VCaP (cell line): ENCODE data around the gene LHB.
"Not testable (repeated sequence)": the region's sequence is repeated elsewhere in the genome, so short reads cannot be mapped to it uniquely, and the experiment has no call there.

Experiments
- H3K27ac ChIP-seq: fragments of 450-650 bp; 2 replicates; pipeline ENCODE4 v1.5.1; 2017
- TF ChIP-seq, protein P1 (sequence below): fragments of 450-650 bp; conservative IDR thresholded peaks from 2 replicates; pipeline ENCODE4 v1.5.1; 2017; ENCODE audit warnings: mild to moderate bottlenecking, moderate library complexity

LHB gene

GRCh38 chr19:49058562-49058961 is 41.7 kb upstream of the LHB start:
- H3K27ac ChIP-seq = no peak overlapping the region
- TF ChIP-seq, protein P1, sequence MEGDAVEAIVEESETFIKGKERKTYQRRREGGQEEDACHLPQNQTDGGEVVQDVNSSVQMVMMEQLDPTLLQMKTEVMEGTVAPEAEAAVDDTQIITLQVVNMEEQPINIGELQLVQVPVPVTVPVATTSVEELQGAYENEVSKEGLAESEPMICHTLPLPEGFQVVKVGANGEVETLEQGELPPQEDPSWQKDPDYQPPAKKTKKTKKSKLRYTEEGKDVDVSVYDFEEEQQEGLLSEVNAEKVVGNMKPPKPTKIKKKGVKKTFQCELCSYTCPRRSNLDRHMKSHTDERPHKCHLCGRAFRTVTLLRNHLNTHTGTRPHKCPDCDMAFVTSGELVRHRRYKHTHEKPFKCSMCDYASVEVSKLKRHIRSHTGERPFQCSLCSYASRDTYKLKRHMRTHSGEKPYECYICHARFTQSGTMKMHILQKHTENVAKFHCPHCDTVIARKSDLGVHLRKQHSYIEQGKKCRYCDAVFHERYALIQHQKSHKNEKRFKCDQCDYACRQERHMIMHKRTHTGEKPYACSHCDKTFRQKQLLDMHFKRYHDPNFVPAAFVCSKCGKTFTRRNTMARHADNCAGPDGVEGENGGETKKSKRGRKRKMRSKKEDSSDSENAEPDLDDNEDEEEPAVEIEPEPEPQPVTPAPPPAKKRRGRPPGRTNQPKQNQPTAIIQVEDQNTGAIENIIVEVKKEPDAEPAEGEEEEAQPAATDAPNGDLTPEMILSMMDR = no peak

DNA sequence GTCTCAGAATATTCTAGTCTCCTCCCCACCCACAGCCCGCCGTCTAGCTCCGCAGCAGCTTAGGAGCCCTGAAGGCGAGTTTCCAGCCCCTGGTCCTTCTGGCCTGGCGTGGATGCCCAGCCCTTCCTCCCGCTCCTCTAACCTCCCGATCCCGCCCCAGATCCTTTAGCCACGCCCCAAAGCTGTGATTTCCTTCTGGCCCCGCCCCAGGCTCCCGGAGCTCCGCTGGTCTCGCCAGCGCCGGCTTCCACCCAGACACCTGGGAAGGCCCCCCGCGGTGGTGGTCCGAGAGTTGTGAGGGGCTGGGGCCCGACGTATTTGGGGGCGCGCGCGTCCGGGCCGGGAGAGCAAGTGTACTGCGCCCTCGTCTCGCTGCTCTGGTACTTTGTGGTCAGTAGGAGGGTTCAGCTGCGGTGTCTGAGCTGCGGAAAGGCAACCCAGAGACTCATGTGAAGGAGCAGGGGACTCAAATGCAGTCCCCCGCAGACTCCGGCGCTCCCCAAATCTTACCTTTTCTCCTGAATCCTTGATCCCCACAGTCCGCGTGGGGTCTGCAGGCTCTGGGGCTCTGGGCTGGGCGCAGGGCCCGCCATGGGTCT is 40.8 kb upstream of the LHB start, which contains the start of gene CGB7:
TSS of gene CGB7 (minus strand) at position 114 of the 599 bp plus-strand sequence. CDS start 2,374 bp downstream, outside the sequence.
- TF ChIP-seq, protein P1 = no peak
- no peak within 1 kb of the TSS; the same call in 1 of the 2 replicates for H3K27ac ChIP-seq

- not testable (repeated sequence) for H3K27ac ChIP-seq
Observed at GRCh38 chr19:49056902-49057596, 40.2 kb upstream of the LHB start.

DNA sequence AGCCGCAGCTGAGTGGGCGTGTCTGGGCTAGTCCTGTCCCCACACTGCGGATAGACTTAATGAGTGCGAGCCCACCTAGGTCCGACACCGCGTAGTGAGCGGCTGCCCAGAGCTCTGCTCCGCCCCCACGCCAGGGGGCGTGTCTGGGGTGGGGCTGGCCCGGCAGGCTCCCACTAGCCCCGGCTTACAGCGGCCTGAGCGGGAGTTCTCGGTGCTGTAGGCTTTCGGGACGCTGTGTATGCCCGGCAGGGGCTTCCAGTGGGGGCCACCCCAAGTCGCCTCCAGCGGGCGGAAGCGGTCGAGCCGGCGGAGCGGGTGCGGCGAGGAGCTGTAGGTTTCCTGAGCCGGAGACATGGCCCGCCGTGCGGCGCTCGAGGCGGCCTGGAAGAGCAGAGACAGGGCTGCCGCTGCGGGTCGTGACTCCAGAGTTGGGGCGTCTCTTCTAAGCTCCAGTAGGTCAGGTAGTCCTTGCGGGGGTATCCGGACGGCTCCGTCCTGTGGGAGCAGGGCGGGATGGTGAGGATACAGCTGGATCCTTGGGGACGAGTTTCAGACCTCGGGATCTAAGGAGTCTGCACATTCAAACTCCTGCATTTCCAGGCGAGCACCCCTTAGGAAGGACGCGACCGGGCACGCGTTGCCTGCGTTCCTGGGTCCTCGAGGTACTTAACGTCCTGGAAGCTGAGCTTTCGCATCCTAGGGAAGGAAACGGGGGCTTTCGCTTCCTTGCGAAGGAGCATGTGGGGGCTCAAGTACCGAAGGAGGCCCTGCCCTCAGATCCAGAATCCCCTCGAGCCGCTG is 39.4 kb upstream of the LHB start:
- TF ChIP-seq, protein P1 = peak; percentile 31
- H3K27ac ChIP-seq = peak overlapping the region; percentile 47; the same call in 1 of the 2 replicates

- not testable (repeated sequence) for H3K27ac ChIP-seq
Observed at GRCh38 chr19:49050376-49051033, 33.6 kb upstream of the LHB start.

DNA sequence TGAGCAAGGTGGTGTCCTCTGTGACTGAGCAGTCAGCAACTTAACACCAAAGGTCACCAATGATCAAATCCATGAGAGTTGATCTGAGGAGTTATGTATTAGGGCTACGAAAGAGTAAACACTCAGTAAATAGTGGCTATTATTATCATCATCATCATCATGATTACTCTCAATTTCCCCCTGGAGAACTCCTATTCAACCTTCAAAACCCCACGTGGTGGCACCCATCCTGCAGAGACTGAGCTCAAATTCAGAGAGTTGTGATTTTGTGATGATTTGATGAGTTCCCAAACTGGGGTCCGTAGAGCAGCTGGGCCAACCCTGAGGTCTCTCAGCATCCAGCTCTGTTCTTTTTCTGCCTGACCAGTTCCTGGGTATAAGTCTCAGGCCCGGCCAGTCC is 32.9 kb upstream of the LHB start:
- H3K27ac ChIP-seq = not testable (repeated sequence)

- not testable (repeated sequence) for H3K27ac ChIP-seq
Observed at GRCh38 chr19:49049011-49049410, 32.1 kb upstream of the LHB start, which contains the start of gene CGB8. TSS of gene CGB8 (minus strand) at chr19:49049111. CDS start at chr19:49048739, 372 bp downstream.

DNA sequence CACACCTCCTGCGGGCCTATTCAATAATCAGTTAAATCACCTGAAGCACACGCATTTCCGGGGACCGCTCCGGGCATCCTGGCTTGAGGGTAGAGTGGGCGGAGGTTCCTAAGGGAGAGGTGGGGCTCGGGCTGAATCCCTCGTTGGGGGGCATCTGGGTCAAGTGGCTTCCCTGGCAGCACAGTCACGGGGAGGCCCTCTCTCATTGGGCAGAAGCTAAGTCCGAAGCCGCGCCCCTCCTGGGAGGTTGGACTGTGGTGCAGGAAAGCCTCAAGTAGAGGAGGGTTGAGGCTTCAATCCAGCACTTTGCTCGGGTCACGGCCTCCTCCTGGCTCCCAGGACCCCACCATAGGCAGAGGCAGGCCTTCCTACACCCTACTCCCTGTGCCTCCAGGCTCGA is 26.7 kb upstream of the LHB start, which contains the start of gene CGB5:
TSS of gene CGB5 (plus strand) at position 301 of the 400 bp plus-strand sequence. CDS start 362 bp downstream, outside the sequence.
- not testable (repeated sequence) for H3K27ac ChIP-seq

DNA sequence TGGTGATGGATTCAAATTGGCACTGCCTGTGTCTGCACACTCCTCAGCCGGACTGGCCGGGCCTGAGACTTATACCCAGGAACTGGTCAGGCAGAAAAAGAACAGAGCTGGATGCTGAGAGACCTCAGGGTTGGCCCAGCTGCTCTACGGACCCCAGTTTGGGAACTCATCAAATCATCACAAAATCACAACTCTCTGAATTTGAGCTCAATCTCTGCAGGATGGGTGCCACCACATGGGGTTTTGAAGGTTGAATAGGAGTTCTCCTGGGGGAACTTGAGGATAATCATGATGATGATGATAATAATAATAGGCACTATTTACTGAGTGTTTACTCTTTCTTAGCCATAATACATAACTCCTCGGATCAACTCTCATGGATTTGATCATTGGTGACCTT is 25.8 kb upstream of the LHB start:
- H3K27ac ChIP-seq = not testable (repeated sequence)

- H3K27ac ChIP-seq = no peak overlapping the region
- TF ChIP-seq, protein P1 = no peak
Observed at GRCh38 chr19:49042177-49042576, 25.3 kb upstream of the LHB start.

- not testable (repeated sequence) for H3K27ac ChIP-seq
Observed at GRCh38 chr19:49039736-49040135, 22.8 kb upstream of the LHB start.

GRCh38 chr19:49038557-49039276 is 21.8 kb upstream of the LHB start:
- not testable (repeated sequence) for H3K27ac ChIP-seq

DNA sequence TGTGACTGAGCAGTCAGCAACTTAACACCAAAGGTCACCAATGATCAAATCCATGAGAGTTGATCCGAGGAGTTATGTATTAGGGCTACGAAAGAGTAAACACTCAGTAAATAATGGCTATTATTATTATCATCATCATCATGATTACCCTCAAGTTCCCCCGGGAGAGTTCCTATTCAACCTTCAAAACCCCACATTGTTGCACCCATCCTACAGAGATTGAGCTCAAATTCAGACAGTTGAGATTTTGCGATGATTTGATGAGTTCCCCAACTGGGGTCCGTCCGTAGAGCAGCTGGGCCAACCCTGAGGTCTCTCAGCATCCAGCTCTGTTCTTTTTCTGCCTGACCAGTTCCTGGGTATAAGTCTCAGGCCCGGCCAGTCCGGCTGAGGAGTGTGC is 21.2 kb upstream of the LHB start:
- H3K27ac ChIP-seq = not testable (repeated sequence)

DNA sequence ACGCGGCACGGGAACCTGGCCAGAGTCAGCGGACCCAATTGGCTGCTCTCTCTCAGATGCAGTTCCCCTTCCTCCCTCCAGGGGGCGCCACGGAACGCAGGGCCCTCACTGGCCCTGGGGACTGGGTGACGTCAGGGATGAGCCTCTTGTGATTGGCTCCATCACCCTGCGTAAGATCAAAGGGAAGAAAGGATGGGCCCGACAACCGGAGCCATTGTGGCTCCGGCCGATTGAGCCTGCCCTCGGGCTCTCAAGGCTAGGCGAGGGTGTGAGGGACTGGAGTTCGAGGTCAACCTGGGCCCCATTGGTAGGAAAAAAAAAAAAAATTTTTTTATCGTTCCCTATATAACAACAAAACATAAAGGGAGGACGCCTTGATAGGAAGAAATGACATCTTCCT is 19.9 kb upstream of the LHB start, which contains the start of gene CGB1:
TSS of gene CGB1 (minus strand) at position 81 of the 400 bp plus-strand sequence. CDS start 184 bp downstream, outside the sequence.
- not testable (repeated sequence) for H3K27ac ChIP-seq
